ENCODE results near the gene RPRM. TPM values are rescaled to one million over a fixed set of nuclear protein-coding genes. Genes with fewer than 3 reads are reported as not detected.
"Not testable (repeated sequence)": the region's sequence is repeated elsewhere in the genome, so short reads cannot be mapped to it uniquely, and the experiment has no call there.

RPRM gene
- total RNA-seq, result not detected

GRCh38 chr2:153478289-153479261 is at the start of gene RPRM:
Gene RPRM, minus strand, starts transcription at chr2:153478762. Its CDS starts 197 bp downstream, at chr2:153478565.
- no peaks in the 10 kb centered on the region for H3K9me3 Mint-ChIP-seq
- no peaks in the 10 kb centered on the region for H3K36me3 Mint-ChIP-seq (ENCODE audit: low read depth)
- H3K27ac Mint-ChIP-seq, result no peak within 1 kb of the TSS
- intact Hi-C loops (cut with micrococcal nuclease), result loop anchor here (1.0 kb wide), 5 partner anchors 41 to 1303 kb away; partner anchors contain the start of gene STAM2
- CTCF ChIA-PET, result interaction anchor here (0.6 to 1.9 kb wide), 5 partner anchors 8 to 765 kb away, joined by 3 to 6 read pairs (median 3); no protein-coding TSS in a partner anchor
- peaks cover 56% of the 10 kb centered on the region for H3K27me3 Mint-ChIP-seq (ENCODE audit: low read depth)
- peak within 1 kb of the TSS; percentile 52 for H3K4me3 Mint-ChIP-seq
- peaks cover 15% of the 10 kb centered on the region for H3K4me1 Mint-ChIP-seq (ENCODE audit: low read depth)
- peak; percentile 55 for DNase-seq

- no peaks in the 10 kb centered on the region for H3K4me1 Mint-ChIP-seq (ENCODE audit: low read depth)
- H3K27me3 Mint-ChIP-seq (ENCODE audit: low read depth), result peaks cover 20% of the 10 kb centered on the region
- no peaks in the 10 kb centered on the region for H3K36me3 Mint-ChIP-seq (ENCODE audit: low read depth)
- CTCF ChIA-PET, result interaction anchor here (0.5 to 1.9 kb wide), 3 partner anchors 9 to 1846 kb away, joined by 3 to 5 read pairs (median 3); no protein-coding TSS in a partner anchor
- peak; percentile 73 for DNase-seq
- H3K27ac Mint-ChIP-seq, result no peak overlapping the region
- H3K4me3 Mint-ChIP-seq, result no peak overlapping the region
- H3K9me3 Mint-ChIP-seq, result no peaks in the 10 kb centered on the region
- intact Hi-C loops (cut with micrococcal nuclease), result loop anchor here (1.0 to 10.0 kb wide), 7 partner anchors 41 to 1482 kb away; partner anchors contain the start of gene RPRM
These were observed 40.8 kb upstream of the RPRM start for GRCh38 chr2:153519257-153519875.

GRCh38 chr2:153512331-153512730 is 33.8 kb upstream of the RPRM start:
- CTCF ChIA-PET, result no interaction called here
- intact Hi-C loops (cut with micrococcal nuclease), result loop anchor here (10.0 kb wide), 1 partner anchor 648 kb away; no protein-coding TSS in a partner anchor
- no peaks in the 10 kb centered on the region for H3K4me1 Mint-ChIP-seq (ENCODE audit: low read depth)
- H3K27me3 Mint-ChIP-seq (ENCODE audit: low read depth), result peaks cover 16% of the 10 kb centered on the region
- no peaks in the 10 kb centered on the region for H3K36me3 Mint-ChIP-seq (ENCODE audit: low read depth)
- peaks cover 5% of the 10 kb centered on the region for H3K9me3 Mint-ChIP-seq
- no peak for DNase-seq
- no peak overlapping the region for H3K27ac Mint-ChIP-seq
- no peak overlapping the region for H3K4me3 Mint-ChIP-seq

- Mint-ChIP-seq H3K36me3 (ENCODE audit: low read depth) (no peaks in the 10 kb centered on the region), H3K27me3 (ENCODE audit: low read depth) (peaks cover 16% of the 10 kb centered on the region), H3K4me3 (no peak overlapping the region), H3K27ac (no peak overlapping the region), H3K4me1 (ENCODE audit: low read depth) (no peaks in the 10 kb centered on the region), H3K9me3 (peaks cover 11% of the 10 kb centered on the region)
- CTCF ChIA-PET, result no interaction called here
- intact Hi-C loops (cut with micrococcal nuclease), result loop anchor here (10.0 kb wide), 1 partner anchor 646 kb away; no protein-coding TSS in a partner anchor
- DNase-seq, result no peak
These were observed 32.4 kb upstream of the RPRM start for GRCh38 chr2:153510996-153511395.

- Mint-ChIP-seq H3K4me3 (no peak overlapping the region), H3K27ac (no peak overlapping the region), H3K27me3 (ENCODE audit: low read depth) (peaks cover 10% of the 10 kb centered on the region), H3K36me3 (ENCODE audit: low read depth) (no peaks in the 10 kb centered on the region), H3K9me3 (peaks cover 11% of the 10 kb centered on the region), H3K4me1 (ENCODE audit: low read depth) (no peaks in the 10 kb centered on the region)
- CTCF ChIA-PET, result no interaction called here
- intact Hi-C loops (cut with micrococcal nuclease), result no loop called here
- no peak for DNase-seq
These were observed 30.6 kb upstream of the RPRM start for GRCh38 chr2:153509133-153509532.

- H3K27me3 Mint-ChIP-seq (ENCODE audit: low read depth), result peaks cover 10% of the 10 kb centered on the region
- DNase-seq; H3K4me3 Mint-ChIP-seq; H3K27ac Mint-ChIP-seq; intact Hi-C loops (cut with micrococcal nuclease); H3K36me3 Mint-ChIP-seq (ENCODE audit: low read depth); H3K4me1 Mint-ChIP-seq (ENCODE audit: low read depth): not testable (repeated sequence)
- CTCF ChIA-PET, result interaction anchor here (0.6 kb wide), 1 partner anchor 38 kb away, joined by 3 read pairs; no protein-coding TSS in a partner anchor
- peaks cover 11% of the 10 kb centered on the region for H3K9me3 Mint-ChIP-seq
These were observed 27.9 kb upstream of the RPRM start for GRCh38 chr2:153506499-153506898.

GRCh38 chr2:153499439-153499838 is 20.9 kb upstream of the RPRM start:
- CTCF ChIA-PET, result no interaction called here
- no peak overlapping the region for H3K4me3 Mint-ChIP-seq
- no peaks in the 10 kb centered on the region for H3K27me3 Mint-ChIP-seq (ENCODE audit: low read depth)
- no peaks in the 10 kb centered on the region for H3K4me1 Mint-ChIP-seq (ENCODE audit: low read depth)
- DNase-seq, result no peak
- H3K36me3 Mint-ChIP-seq (ENCODE audit: low read depth), result no peaks in the 10 kb centered on the region
- no peaks in the 10 kb centered on the region for H3K9me3 Mint-ChIP-seq
- intact Hi-C loops (cut with micrococcal nuclease), result no loop called here
- H3K27ac Mint-ChIP-seq, result no peak overlapping the region

GRCh38 chr2:153497938-153498629 is 19.5 kb upstream of the RPRM start:
- intact Hi-C loops (cut with micrococcal nuclease), result no loop called here
- Mint-ChIP-seq H3K4me3 (no peak overlapping the region), H3K4me1 (ENCODE audit: low read depth) (no peaks in the 10 kb centered on the region), H3K9me3 (no peaks in the 10 kb centered on the region), H3K27ac (no peak overlapping the region), H3K36me3 (ENCODE audit: low read depth) (no peaks in the 10 kb centered on the region), H3K27me3 (ENCODE audit: low read depth) (no peaks in the 10 kb centered on the region)
- no peak for DNase-seq
- CTCF ChIA-PET, result no interaction called here

GRCh38 chr2:153495725-153496124 is 17.2 kb upstream of the RPRM start:
- Mint-ChIP-seq H3K36me3 (ENCODE audit: low read depth) (no peaks in the 10 kb centered on the region), H3K27me3 (ENCODE audit: low read depth) (peaks cover 5% of the 10 kb centered on the region), H3K4me3 (no peak overlapping the region), H3K27ac (no peak overlapping the region), H3K9me3 (no peaks in the 10 kb centered on the region), H3K4me1 (ENCODE audit: low read depth) (no peaks in the 10 kb centered on the region)
- intact Hi-C loops (cut with micrococcal nuclease), result no loop called here
- CTCF ChIA-PET, result no interaction called here
- no peak for DNase-seq

- H3K27ac Mint-ChIP-seq, result no peak overlapping the region
- H3K9me3 Mint-ChIP-seq, result no peaks in the 10 kb centered on the region
- peaks cover 22% of the 10 kb centered on the region for H3K27me3 Mint-ChIP-seq (ENCODE audit: low read depth)
- intact Hi-C loops (cut with micrococcal nuclease), result no loop called here
- H3K36me3 Mint-ChIP-seq (ENCODE audit: low read depth), result no peaks in the 10 kb centered on the region
- no peak for DNase-seq
- no peak overlapping the region for H3K4me3 Mint-ChIP-seq
- CTCF ChIA-PET, result interaction anchor here (0.7 kb wide), 1 partner anchor 30 kb away, joined by 3 read pairs; no protein-coding TSS in a partner anchor
- H3K4me1 Mint-ChIP-seq (ENCODE audit: low read depth), result no peaks in the 10 kb centered on the region
These were observed 9.5 kb upstream of the RPRM start for GRCh38 chr2:153488072-153488471.

- Mint-ChIP-seq H3K27ac (no peak overlapping the region), H3K4me1 (ENCODE audit: low read depth) (no peaks in the 10 kb centered on the region), H3K9me3 (no peaks in the 10 kb centered on the region), H3K27me3 (ENCODE audit: low read depth) (peaks cover 22% of the 10 kb centered on the region), H3K36me3 (ENCODE audit: low read depth) (no peaks in the 10 kb centered on the region), H3K4me3 (no peak overlapping the region)
- intact Hi-C loops (cut with micrococcal nuclease), result no loop called here
- CTCF ChIA-PET, result no interaction called here
- no peak for DNase-seq
These were observed 8.9 kb upstream of the RPRM start for GRCh38 chr2:153487448-153487847.

GRCh38 chr2:153479573-153479972 is 1.0 kb upstream of the RPRM start:
- H3K27ac Mint-ChIP-seq, result no peak overlapping the region

More at GRCh38 chr2:153479573-153479972, 1.0 kb upstream of the RPRM start:
- Mint-ChIP-seq H3K4me1 (ENCODE audit: low read depth) (peaks cover 15% of the 10 kb centered on the region), H3K27me3 (ENCODE audit: low read depth) (peaks cover 51% of the 10 kb centered on the region), H3K4me3 (no peak overlapping the region), H3K36me3 (ENCODE audit: low read depth) (no peaks in the 10 kb centered on the region), H3K9me3 (no peaks in the 10 kb centered on the region)
- CTCF ChIA-PET, result interaction anchor here (0.7 to 1.9 kb wide), 6 partner anchors 9 to 284 kb away, joined by 3 to 6 read pairs (median 3); no protein-coding TSS in a partner anchor
- intact Hi-C loops (cut with micrococcal nuclease), result no loop called here
- DNase-seq, result no peak
